HG02678 (cell line): ENCODE data around the gene SLC8A3.

Source experiments
- ATAC-seq: cut with Tn5 transposase; IDR thresholded peaks from one replicate; pipeline ENCODE4 v1.9.1; 2021; ENCODE audit warnings: mild to moderate bottlenecking, moderate library complexity; ENCODE audit not compliant: unreplicated experiment

The SLC8A3 gene

DNA sequence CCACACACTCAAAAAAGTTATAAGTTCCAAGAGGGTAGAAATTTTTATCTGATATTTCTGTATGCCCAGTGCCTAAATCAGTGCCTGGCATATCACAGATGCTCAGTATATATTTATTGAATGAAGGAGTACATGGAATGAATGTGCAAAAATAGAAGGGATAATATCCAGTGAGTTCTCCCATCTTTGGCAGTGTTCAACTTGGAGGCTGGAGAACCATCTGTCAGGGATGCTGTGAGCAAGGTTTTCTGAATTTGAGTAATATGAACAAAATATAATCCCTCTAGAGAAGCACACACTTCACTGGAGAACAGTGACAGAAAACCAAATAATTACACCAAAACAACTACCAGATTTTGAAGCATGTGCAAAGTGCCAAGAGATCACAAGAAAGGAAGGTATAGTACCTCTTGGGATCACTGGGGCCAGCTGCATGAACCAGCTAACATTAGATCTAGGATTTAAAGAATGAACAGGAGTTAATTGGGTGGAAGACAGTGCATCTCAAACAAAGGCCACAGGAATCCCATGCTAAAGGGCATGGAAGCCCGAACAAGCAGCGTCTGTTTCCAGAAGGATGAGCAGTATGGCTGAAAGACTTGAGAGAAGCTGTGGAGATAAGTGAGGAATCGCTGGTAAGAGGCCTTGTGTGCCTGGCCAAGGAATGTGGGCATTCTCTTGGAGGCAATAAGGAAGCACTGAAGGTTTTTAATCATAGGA, 11.5 kb downstream of the SLC8A3 start:
- no peak for ATAC-seq

DNA sequence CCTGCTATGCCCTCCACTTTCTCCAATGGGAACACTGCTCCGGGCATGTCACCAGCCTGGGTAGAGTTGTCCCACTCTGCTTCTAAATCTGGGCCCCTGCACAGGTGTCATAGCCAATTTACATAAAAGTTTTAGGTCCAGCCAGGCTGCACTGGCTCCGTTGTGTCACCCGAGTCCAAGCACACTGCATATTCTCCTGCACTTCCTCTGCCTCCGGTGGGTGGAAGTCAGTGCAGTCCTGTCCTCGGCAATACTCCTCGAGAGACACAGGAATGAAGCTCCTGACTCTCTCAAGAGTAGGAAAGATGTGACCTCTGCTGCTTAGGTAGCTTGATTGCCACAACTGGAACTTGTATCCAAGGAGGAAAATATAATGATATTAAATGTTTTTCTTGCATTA, 15.2 kb downstream of the SLC8A3 start:
- no peak for ATAC-seq

- no peak for ATAC-seq
Observed at GRCh38 chr14:70171726-70172125, 17.0 kb downstream of the SLC8A3 start.

GRCh38 chr14:70170976-70171375, 17.8 kb downstream of the SLC8A3 start:
- ATAC-seq = no peak

DNA sequence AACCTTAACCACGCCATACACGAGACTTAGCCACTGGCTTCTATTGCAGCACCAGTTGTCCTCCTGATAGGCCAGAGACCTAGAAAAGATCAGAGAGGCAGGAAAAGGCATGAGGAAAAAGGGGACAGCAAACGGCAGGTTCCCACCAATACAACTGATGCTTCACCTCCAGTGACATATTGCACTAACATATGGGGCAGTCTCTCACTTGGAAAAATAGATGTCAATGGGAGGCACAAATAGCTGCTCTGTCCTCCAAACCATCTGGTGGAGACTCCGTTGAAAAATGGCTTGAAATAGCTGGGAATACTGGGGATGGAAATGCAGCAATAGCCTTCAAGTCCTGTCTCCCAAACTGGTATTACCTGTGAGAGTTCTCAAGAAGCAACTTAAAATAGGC, 20.3 kb downstream of the SLC8A3 start:
- ATAC-seq = no peak

- no peak for ATAC-seq
Observed at GRCh38 chr14:70166530-70167203, 22.1 kb downstream of the SLC8A3 start.

DNA sequence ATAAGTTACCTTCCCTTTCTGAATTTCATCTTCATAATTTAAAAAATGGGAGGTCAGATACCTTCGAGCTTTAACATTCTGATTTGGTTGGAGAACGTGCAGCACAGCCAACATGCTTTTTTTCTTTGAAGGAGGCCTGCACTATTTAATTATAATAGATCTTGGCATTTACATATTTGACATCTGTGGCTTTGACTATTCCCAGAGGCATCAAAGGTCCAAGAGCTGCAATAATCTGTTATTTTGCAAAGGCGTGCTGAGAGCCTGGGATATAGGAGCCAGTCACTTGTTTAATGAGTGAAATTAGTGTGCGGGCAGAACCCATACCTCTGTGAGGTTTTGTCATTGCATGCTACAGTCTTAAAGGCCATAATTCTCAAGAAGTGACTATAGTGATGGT, 26.4 kb downstream of the SLC8A3 start:
- ATAC-seq = no peak

GRCh38 chr14:70156592-70156991, 32.2 kb downstream of the SLC8A3 start:
- no peak for ATAC-seq

DNA sequence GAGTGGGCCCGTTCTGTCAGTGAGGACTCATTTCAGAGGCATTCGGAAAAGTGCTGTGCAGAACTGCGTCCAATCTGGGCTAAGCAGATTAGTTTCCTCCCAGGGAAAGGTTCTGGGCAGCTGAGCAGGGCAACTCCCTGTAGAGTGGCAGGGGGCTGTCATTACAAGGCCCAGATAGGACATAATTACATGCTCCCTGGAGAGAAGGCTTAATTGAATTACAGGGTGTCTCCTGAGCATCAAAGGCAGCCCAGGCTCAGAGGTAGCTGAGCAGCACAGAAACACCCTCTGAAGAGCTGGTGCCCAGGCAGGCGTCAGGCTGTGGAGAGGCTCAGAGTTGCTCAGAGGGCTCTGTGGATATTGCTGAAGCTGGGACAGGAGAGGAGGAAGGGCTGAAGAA, 36.0 kb downstream of the SLC8A3 start:
- no peak for ATAC-seq

- ATAC-seq = no peak
Observed at GRCh38 chr14:70152081-70152480, 36.7 kb downstream of the SLC8A3 start.

DNA sequence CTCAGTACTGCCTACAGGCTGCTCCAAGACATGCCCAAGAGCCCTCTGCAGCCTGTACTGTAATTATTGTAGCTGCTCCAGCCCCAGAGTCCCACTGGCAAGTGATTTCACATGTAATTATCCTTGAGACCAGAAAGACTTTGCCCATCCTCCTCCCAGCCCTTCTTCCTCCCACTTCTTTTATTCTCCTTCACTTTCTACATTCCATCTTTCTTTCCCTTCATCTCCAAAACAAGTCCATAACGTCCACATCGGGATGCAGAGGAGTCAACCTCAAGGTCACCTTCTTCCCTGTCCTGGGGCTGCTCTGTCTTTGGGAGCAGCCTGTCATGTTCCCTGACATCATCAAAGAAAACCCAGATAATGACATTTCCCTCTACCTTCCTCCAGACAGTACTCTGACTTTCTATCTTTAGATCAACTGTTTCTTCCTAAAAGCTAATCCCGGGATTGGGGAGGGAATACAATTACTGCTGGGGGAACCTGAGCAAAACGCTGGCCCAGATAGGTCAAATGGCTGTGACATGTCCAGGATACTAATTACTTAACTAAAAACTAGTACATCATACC, 39.1 kb downstream of the SLC8A3 start:
- no peak for ATAC-seq

DNA sequence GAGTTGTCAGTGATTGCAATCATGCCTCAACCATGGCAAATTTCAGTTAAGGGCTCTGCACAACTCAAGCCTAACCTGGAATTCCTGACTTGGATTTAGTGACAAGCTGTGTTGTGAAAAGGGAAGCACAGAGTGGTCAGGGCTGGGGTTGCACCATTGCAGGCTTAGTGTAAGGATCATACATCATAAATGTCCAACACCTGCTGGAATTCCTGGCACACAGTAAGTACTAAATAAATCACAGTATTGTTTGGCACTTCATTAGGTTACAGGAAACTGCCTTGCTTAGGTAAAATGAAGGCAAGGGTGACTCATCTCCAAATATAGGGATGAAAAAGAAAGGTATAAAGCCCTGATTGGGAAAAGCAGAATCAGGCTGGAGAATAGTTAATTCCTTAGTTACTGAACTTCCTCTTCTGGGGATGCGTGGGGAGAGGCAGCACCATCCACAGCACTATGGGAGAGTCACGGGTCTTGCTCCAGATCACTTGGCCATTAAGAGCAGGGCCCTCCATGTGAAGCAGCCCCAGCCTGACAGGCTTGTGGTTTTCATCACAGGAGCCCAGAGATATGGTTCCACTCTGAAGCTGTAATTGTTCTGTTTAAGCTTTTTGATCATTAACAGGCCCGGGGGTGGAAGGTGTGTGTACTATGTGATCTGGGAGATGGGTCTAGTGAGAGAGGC, 39.7 kb downstream of the SLC8A3 start:
- ATAC-seq = no peak

DNA sequence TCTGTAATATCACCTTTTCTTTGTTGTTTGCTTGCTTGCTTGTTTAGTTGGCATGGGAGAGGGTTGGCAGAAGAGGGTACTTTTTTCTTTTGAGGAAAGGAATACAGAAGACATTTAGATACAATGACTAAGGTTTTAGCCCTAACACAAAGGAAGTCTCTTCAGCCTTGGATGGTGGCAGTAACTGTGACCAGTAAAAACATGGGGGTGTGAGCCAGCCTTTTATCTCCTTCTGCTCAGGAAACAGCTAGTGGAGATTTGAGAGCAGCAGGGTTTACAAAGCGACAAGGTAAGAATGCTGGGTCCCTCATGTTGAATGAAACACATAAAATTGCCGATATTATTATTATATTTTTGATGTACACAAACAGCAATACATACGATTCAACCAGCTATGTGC, 40.4 kb downstream of the SLC8A3 start:
- no peak for ATAC-seq

DNA sequence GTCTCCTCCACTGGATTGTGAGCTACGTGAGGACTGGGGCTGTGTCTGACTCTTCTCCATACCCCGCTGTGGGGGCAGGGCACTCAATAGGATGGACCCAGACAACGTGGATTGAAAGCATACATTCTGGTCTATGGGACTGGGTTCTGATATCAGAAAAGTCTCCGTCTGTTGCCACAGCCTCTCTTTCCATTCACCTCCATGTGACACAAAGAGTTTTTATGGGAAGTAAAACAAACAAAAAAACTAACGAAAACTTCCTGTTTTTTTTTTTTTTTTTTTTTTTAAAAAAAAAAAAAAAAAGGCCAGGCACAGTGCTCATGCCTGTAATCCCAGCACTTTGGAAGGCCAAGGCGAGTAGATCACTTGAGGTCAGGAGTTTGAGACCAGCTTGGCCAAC, 44.7 kb downstream of the SLC8A3 start:
- no peak for ATAC-seq

GRCh38 chr14:70143306-70143705, 45.4 kb downstream of the SLC8A3 start:
- ATAC-seq = no peak

- ATAC-seq = no peak
Observed at GRCh38 chr14:70140614-70141013, 48.1 kb downstream of the SLC8A3 start.

DNA sequence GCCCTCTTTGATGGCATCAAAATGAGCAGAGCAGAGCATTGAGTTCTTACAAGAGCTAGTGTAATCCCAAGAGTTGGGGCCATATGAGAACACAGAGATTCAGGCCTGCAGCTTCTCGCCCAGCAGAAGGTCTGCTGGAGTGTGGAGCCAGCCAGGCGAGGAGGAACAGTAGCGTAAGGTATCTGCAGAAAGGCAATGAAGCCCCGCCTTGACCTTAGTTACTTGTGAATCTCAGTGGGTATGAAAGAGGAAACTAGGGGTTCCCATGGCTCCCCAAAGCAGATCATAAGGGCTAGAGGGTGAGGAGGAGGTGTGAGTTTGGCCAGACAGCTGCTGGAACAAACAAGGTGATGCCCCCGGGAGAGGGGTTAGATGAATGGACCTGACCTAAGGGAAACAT, 49.4 kb downstream of the SLC8A3 start:
- no peak for ATAC-seq

DNA sequence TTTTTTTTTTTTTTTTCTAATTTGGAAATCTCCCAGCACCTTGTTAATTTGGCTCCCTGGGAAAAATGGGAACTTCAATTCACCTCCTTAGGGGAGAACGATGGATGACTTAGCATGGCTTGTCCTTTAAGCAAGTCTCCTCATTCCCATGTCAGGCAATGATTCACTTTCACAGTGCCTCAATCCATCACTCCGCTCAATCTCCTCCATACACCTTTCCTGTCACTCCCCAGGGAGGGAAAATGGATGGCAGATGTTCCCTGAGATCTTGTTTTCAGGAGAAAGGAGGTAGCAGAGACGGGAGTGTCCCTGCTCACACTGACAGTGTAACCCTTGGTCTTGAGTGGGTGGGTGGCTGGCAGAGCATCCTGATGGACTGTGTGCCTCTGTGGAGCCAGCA, 51.0 kb downstream of the SLC8A3 start:
- no peak for ATAC-seq

DNA sequence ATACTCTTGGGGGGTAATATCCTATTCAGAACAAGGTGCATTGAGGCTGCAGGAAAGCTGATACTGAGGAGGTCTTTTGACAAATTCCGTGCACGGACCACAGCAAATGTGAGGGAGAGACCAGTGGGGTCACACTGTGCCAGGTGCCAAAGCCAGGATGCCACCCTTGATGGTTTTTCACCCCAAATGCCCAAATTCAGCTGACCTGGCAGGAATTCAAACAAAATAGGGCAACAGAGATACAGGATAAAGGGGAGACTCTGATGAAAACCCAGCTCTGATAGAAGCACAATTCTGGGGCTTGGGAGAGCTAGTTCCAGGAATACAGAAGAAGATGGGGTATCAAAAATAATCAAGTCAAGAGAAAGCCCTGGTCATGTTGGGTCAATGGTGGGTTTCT, 55.3 kb downstream of the SLC8A3 start:
- ATAC-seq = no peak

GRCh38 chr14:70130482-70130881, 58.3 kb downstream of the SLC8A3 start:
- no peak for ATAC-seq

- ATAC-seq = no peak
Observed at GRCh38 chr14:70127186-70127585, 61.6 kb downstream of the SLC8A3 start.

DNA sequence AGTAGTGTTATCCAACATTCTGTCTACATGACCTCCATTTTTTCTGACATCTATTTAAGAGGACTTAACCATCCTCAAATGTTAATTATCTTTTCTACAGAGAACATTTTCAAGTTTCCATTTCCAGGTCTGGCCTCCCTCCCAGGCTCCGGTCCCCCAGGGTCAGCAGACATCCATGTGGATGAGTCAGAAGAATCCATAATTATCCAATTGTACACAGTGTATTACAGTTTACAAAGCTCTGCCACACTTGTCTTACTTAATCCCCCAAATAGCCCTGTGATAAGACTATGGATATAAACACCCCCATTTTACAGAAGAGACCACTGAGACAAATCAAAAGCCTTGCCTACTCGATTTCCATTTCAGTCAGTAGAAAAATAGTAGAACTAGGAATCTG, 65.0 kb downstream of the SLC8A3 start:
- ATAC-seq = no peak
